Stimulated activated CD4-positive, alpha-beta T cell treated with anti-CD3 and anti-CD28 coated beads, Interleukin-12 subunit alpha, Interleukin-12 subunit beta, amount 100 ng/mL, for 48 hours (primary cell): ENCODE results near the gene CTR9.

Experiments used
- DNase-seq, 3 donors: peaks; one replicate each; pipeline ENCODE4 v3.0.0-alpha.2; 2020; ENCODE audit warnings: low read depth in 2 of 3, low spot score in 1 of 3

Gene CTR9

GRCh38 chr11:10750838-10751580, at the start of gene CTR9:
Gene CTR9, plus strand, starts transcription at chr11:10751246. Its CDS starts 167 bp downstream, at chr11:10751413.
- peak; percentile 87 to 92 (median 90) for DNase-seq

- DNase-seq = no peak
These were observed 49.1 kb upstream of the CTR9 start for GRCh38 chr11:10701982-10702381.

GRCh38 chr11:10708131-10708530, 42.9 kb upstream of the CTR9 start:
- no peak for DNase-seq

GRCh38 chr11:10709299-10710086, 41.6 kb upstream of the CTR9 start:
- DNase-seq = no peak

GRCh38 chr11:10715571-10715970, 35.5 kb upstream of the CTR9 start:
- no peak for DNase-seq

GRCh38 chr11:10716122-10716521, 34.9 kb upstream of the CTR9 start:
- DNase-seq = no peak

- no peak for DNase-seq
These were observed 34.3 kb upstream of the CTR9 start for GRCh38 chr11:10716543-10717259.

GRCh38 chr11:10719616-10720015, 31.4 kb upstream of the CTR9 start:
- DNase-seq = no peak

- no peak for DNase-seq
These were observed 30.1 kb upstream of the CTR9 start for GRCh38 chr11:10720881-10721376.

GRCh38 chr11:10722307-10722706, 28.7 kb upstream of the CTR9 start:
- DNase-seq = no peak

GRCh38 chr11:10725114-10725906, 25.7 kb upstream of the CTR9 start:
- DNase-seq = peak in 2 of 3 donors; percentile 17 to 45

- no peak for DNase-seq
These were observed 25.2 kb upstream of the CTR9 start for GRCh38 chr11:10725907-10726253.

GRCh38 chr11:10727146-10727851, 23.7 kb upstream of the CTR9 start:
- no peak for DNase-seq

GRCh38 chr11:10728154-10728553, 22.9 kb upstream of the CTR9 start:
- DNase-seq = no peak

GRCh38 chr11:10728789-10729472, 22.1 kb upstream of the CTR9 start:
- no peak for DNase-seq

- no peak for DNase-seq
These were observed 20.9 kb upstream of the CTR9 start for GRCh38 chr11:10730151-10730550.

GRCh38 chr11:10731064-10731680, 19.9 kb upstream of the CTR9 start:
- DNase-seq = no peak

- peak; percentile 85 to 90 (median 87) for DNase-seq
These were observed 15.3 kb upstream of the CTR9 start for GRCh38 chr11:10735481-10736475.
